Activated naive CD8-positive, alpha-beta T cell treated with anti-CD3 and anti-CD28 coated beads, Interleukin-2, amount 10 ng/mL, durations not matched to agents 7 days and 5 days (primary cell): ENCODE results near the gene DEFB131B. TPM values are rescaled to one million over a fixed set of nuclear protein-coding genes. Genes with fewer than 3 reads are reported as not detected.

Experiments used
- ATAC-seq: fragments of 150-1000 bp; cut with Tn5 transposase; one replicate; pipeline ENCODE4 v1.10.0; 2021; ENCODE audit warnings: low read depth, moderate library complexity
- POLR2A ChIA-PET: fragments of 350-600 bp; sonication (Branson Sonifier 250); formaldehyde crosslinking; loops from one replicate; lab custom pipeline; 2021; ENCODE audit warnings: antibody characterized with exemption; lab: Charles Lee
- DNase-seq: peaks from one replicate; pipeline ENCODE4 v3.0.0; 2021
- H3K27ac Mint-ChIP-seq: one replicate; pipeline ENCODE4 v1.8.0; 2022; ENCODE audit warnings: mild to moderate bottlenecking, mixed read lengths
- H3K27me3 Mint-ChIP-seq: one replicate; pipeline ENCODE4 v1.8.0; 2022; ENCODE audit warnings: mild to moderate bottlenecking, moderate library complexity, mixed read lengths
- H3K36me3 Mint-ChIP-seq: one replicate; pipeline ENCODE4 v1.8.0; 2021; ENCODE audit warnings: mild to moderate bottlenecking, mixed read lengths
- H3K4me1 Mint-ChIP-seq: one replicate; pipeline ENCODE4 v1.8.0; 2021; ENCODE audit warnings: mixed read lengths
- H3K4me3 Mint-ChIP-seq: one replicate; pipeline ENCODE4 v1.8.0; 2022; ENCODE audit warnings: mild to moderate bottlenecking, moderate library complexity, mixed read lengths
- H3K9me3 Mint-ChIP-seq: one replicate; pipeline ENCODE4 v1.8.0; 2021; ENCODE audit warnings: mixed read lengths
- total RNA-seq, 2 experiments: library from RNA; stranded (reverse); gene quantifications; one replicate each; pipeline ENCODE4 v1.2.3, GENCODE V29; 2021

DEFB131B gene
- total RNA-seq, 2 experiments from 2014 or later, result not detected

DNA sequence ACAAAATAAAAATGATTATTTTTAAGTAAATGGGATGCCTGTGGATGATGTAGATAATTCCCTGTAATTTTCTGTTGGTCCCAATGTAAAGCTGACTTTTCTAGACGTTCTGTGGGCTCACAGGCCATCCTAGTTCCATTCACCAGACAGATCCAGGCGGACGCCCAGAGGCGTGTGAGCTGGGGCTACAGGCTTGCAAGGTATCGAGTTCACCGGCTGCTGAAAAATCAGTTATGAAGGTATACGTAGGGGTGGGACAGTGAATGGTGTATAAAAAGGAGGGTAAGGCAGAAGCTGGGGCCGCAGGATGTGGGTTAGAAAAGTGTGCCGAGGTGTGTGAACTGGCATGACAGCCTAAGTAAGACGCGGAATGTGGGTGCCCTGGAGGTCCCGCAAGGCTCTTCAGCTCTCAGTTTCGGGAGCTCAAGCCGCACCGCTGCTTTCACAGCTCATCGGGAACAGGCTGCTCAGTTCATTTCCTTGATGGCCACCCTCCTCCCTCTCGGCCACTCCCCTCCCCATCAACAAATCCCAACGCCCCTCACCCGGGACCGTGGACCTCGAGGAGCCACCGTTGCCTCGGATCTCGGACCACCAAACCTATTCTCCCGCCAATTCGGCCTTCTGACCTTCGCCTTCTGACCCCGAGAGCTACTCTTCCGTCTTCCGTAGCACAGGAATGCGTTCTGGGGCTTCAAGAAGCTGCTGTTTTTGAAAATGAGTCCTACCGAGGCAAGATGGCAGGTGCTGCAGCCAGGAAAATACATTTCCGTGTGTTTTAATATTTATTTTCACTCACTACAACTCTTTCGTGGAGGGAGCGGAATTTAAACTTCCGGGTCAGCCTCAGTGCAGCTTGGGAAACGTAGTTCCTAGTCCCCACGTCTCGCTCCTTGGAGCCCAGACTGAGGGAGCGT, 49.8 kb downstream of the DEFB131B start, which contains the start of gene XNDC1N:
Gene XNDC1N (minus strand): TSS at position 775 of the 917 bp plus-strand sequence. CDS start 5,241 bp downstream, outside the sequence.
- Mint-ChIP-seq H3K27me3 (no peaks in the 10 kb centered on the region), H3K36me3 (peaks cover 19% of the 10 kb centered on the region), H3K27ac (peak within 1 kb of the TSS; percentile 99), H3K4me3 (peak within 1 kb of the TSS; percentile 93), H3K9me3 (no peaks in the 10 kb centered on the region), H3K4me1 (peaks cover 28% of the 10 kb centered on the region)
- peak; percentile 81 for ATAC-seq
- DNase-seq, result peak; percentile 75
- POLR2A ChIA-PET, result interaction anchor here (0.6 to 1.7 kb wide), 10 partner anchors 19 to 506 kb away, joined by 3 to 8 read pairs (median 4); partner anchors contain the start of genes ANAPC15, CLPB and IL18BP

DNA sequence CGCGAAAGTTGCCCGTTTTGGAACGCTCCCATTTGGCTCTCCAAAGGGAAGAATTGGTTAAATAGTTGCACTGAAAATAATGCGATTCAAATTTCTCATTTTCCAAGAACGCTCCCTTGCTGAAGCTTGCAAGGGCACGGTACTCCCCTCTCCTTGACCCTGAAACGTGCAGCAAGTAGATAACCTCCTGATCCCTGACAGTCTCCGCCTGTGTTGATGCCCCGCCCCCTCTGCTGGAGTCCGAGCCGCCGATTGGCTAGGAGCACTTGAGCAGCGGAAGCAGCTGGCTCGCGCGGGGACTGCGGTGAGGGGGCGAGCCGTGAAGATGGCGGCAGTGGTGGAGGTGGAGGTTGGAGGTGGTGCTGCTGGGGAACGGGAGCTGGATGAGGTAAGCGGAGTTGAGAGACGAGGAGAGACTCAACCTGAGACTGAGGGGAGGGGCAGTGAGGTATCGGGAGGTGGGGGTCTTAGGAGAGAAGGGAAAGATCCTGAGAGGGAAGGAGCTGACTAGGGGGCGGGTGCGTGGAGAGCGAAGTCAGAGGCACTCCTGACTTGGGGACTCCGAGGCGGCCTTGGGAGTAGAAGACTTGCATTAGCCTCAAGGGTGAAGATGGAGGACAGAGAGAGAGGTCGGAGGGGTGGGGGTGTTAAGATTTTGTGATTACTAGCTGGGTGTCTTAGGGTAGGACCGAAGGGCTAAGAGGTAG, 50.6 kb downstream of the DEFB131B start, which contains the start of gene RNF121:
Gene RNF121 (plus strand): TSS at position 310 of the 707 bp plus-strand sequence. CDS start 16 bp downstream, at position 326.
- peak; percentile 89 for ATAC-seq
- peaks cover 19% of the 10 kb centered on the region for H3K36me3 Mint-ChIP-seq
- no peaks in the 10 kb centered on the region for H3K27me3 Mint-ChIP-seq
- H3K27ac Mint-ChIP-seq, result peak within 1 kb of the TSS; percentile 99
- peak within 1 kb of the TSS; percentile 93 for H3K4me3 Mint-ChIP-seq
- peaks cover 30% of the 10 kb centered on the region for H3K4me1 Mint-ChIP-seq
- DNase-seq, result peak; percentile 95
- POLR2A ChIA-PET, result interaction anchor here (0.6 to 1.7 kb wide), 8 partner anchors 20 to 506 kb away, joined by 3 to 8 read pairs (median 4); partner anchors contain the start of genes ANAPC15 and CLPB
- H3K9me3 Mint-ChIP-seq, result no peaks in the 10 kb centered on the region

DNA sequence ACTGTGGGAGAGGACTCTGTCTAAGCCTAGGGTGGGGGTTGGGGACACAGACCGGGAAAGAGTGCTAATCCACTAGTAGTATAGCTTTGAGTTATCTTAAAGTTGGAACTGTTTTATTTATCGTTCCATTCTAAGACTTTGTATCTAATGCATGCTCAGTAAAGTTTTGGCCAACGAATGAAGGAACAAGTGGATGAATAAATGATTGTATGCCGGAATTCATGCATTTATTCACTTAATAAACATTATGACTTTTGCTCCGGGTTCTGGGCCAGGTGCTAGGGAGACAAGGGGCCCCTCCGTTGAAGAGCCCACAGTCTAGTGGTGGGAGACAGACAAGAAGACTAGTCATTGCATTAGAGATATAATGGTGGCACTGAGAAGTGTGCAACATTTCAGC, 51.2 kb downstream of the DEFB131B start:
- H3K4me3 Mint-ChIP-seq, result peak overlapping the region; percentile 93
- ATAC-seq (no peak), DNase-seq (no peak)
- H3K4me1 Mint-ChIP-seq, result peaks cover 35% of the 10 kb centered on the region
- no peaks in the 10 kb centered on the region for H3K9me3 Mint-ChIP-seq
- POLR2A ChIA-PET, result interaction anchor here (1.2 to 1.5 kb wide), 3 partner anchors 20 to 183 kb away, joined by 3 to 4 read pairs (median 4); partner anchors contain the start of gene ANAPC15
- H3K27ac Mint-ChIP-seq, result peak overlapping the region; percentile 99
- H3K27me3 Mint-ChIP-seq, result no peaks in the 10 kb centered on the region
- peaks cover 19% of the 10 kb centered on the region for H3K36me3 Mint-ChIP-seq

DNA sequence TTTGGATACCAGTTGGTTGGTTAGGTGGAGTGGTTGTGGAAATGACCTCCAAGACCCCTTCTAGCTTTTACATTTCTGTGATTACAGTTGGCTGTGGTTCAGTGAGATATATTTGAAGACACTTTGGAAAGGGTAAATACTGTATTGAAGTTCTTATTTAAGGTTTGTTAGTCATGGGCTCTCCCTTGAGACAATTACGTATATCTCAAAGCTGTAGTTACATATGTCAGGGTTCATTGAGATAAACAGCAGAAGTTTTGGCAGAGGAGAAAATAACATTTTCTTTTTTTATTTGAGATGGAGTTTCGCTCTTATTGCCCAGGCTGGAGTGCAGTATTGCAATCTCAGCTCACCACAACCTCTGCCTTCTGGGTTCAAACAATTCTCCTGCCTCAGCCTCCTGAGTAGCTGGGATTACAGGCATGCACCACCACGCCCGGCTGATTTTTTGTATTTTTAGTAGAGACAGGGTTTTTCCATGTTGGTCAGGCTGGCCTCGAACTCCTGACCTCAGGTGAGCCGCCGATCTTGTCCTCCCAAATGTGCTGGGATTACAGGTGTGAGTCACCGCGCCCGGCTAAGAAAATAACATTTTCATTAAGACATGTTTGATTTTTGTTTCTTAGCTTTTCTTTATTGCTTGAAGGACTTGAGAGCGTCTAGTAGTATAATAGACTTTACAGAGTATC, 52.4 kb downstream of the DEFB131B start:
- POLR2A ChIA-PET, result no interaction called here
- Mint-ChIP-seq H3K4me1 (peaks cover 36% of the 10 kb centered on the region), H3K4me3 (peak overlapping the region; percentile 93), H3K27me3 (no peaks in the 10 kb centered on the region), H3K9me3 (no peaks in the 10 kb centered on the region), H3K36me3 (peaks cover 12% of the 10 kb centered on the region), H3K27ac (no peak overlapping the region)
- DNase-seq (no peak), ATAC-seq (no peak)

DNA sequence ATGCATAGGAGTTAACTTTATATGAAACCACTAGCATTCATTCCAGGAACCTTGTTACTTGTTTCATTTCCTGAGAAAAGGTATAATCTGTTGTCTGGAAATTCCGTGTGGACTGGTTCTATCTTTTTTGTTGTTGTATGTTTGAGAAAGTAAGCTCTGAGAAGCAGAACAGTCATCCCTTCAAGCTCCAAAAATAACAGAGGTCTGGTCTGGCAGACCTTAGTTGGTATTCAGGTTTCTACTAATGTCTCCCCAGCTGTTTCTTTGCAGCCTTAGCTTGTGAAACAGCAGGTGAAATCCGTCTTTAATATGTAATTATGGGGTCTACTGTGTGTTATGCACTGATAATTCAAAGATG, 53.0 kb downstream of the DEFB131B start:
- ATAC-seq, result no peak
- no peaks in the 10 kb centered on the region for H3K27me3 Mint-ChIP-seq
- H3K9me3 Mint-ChIP-seq, result no peaks in the 10 kb centered on the region
- no peak for DNase-seq
- peak overlapping the region; percentile 21 for H3K4me3 Mint-ChIP-seq
- peaks cover 10% of the 10 kb centered on the region for H3K36me3 Mint-ChIP-seq
- POLR2A ChIA-PET, result no interaction called here
- H3K4me1 Mint-ChIP-seq, result peaks cover 36% of the 10 kb centered on the region
- H3K27ac Mint-ChIP-seq, result no peak overlapping the region

DNA sequence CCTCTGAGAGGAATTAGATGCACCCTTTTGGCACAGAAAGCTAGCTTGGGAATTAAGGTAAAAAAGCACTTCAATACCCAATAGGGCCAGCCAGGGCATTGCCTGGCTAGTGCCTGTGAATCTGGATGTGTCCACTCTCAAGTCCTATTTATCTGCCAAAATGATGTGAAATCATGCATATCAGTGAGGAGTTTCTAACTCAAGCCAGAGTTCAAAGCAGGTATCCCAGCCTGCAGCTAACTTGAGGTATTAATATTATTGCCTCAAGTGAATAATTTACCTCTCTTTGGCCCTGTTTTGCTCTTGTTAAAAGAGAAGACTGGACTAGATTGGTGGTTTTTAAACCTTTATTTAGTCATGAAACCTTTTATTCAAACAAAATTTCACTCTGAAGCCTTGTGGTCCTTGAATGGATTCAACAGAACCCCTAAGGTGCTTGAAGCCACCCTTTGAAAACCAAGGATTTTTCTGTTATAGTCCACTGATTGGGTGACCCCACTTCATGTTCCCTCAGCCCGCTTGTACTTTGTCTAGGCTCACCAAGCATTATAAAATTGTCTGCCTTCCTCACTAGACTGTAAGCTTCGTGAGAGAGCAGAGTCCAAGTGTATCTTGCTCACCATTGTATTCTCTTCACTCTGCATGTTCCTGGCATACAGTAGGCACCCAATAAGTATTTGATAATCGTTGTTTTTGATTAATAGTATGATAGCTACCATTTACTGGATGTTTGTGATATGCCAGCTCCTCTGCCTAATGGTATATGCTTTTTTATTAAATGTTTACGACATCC, 55.1 kb downstream of the DEFB131B start:
- peaks cover 8% of the 10 kb centered on the region for H3K36me3 Mint-ChIP-seq
- H3K4me1 Mint-ChIP-seq, result peaks cover 32% of the 10 kb centered on the region
- POLR2A ChIA-PET, result no interaction called here
- H3K4me3 Mint-ChIP-seq, result no peak overlapping the region
- no peaks in the 10 kb centered on the region for H3K9me3 Mint-ChIP-seq
- no peaks in the 10 kb centered on the region for H3K27me3 Mint-ChIP-seq
- no peak overlapping the region for H3K27ac Mint-ChIP-seq
- DNase-seq (no peak), ATAC-seq (no peak)

Other genes with a start within 250 kb of the DEFB131B start
- gene DEFB108B, start 45.3 kb upstream of the DEFB131B start, total RNA-seq, result not detected
- gene XNDC1N, start 50.1 kb downstream of the DEFB131B start, total RNA-seq, result 10 to 100 TPM; 20.1 to 21.1 TPM
- 10 to 100 TPM; 29.9 to 32.8 TPM for gene RNF121, start 50.6 kb downstream of the DEFB131B start, total RNA-seq
- 10 to 100 TPM; 21.2 to 22.9 TPM for gene IL18BP, start 120.5 kb downstream of the DEFB131B start, total RNA-seq
- gene NUMA1, start 202.1 kb downstream of the DEFB131B start, total RNA-seq, result 100 to 1,000 TPM; 262 to 263 TPM
- gene LRRC51, start 202.4 kb downstream of the DEFB131B start, total RNA-seq, result 1 to 10 TPM; 4.3 to 5.1 TPM
- 10 to 100 TPM; 65.6 to 70.5 TPM for gene LAMTOR1, start 224.8 kb downstream of the DEFB131B start, total RNA-seq
- not detected for gene TOMT, start 227.5 kb downstream of the DEFB131B start, total RNA-seq
- 10 to 100 TPM; 49.0 to 52.5 TPM for gene ANAPC15, start 234.2 kb downstream of the DEFB131B start, total RNA-seq